HepG2 (cell line): ENCODE measurements around the gene ZNF429. TPM values are rescaled to one million over a fixed set of nuclear protein-coding genes. Genes with fewer than 3 reads are reported as not detected.

Source experiments
- ATAC-seq: fragments of 200-7000 bp; cut with Tn5 transposase; 3 replicates; pipeline ENCODE4 v1.9.1; 2020; ENCODE audit warnings: mild to moderate bottlenecking, moderate library complexity
- BruUV-seq: library from RNA; stranded (reverse); fragments of 400-500 nt; replicated peaks from 2 replicates; lab custom pipeline; 2021; lab: Mats Ljungman, UMichigan
- CTCF ChIA-PET: fragments of 300-600 bp; formaldehyde crosslinking; extraction: SDS; loops from one replicate; lab custom pipeline; 2021; ENCODE audit warnings: low total read pairs, inconsistent platforms, low intra/inter-chr PET ratio; lab: Yijun Ruan, JAX
- POLR2A ChIA-PET: fragments of 350-600 bp; sonication (Branson Sonifier 250); formaldehyde crosslinking; loops from one replicate; lab custom pipeline; 2020; ENCODE audit warnings: antibody characterized with exemption, inconsistent platforms; lab: Yijun Ruan, JAX
- DNase-seq: peaks from one replicate; pipeline ENCODE4 v3.0.0-alpha.2; 2015; ENCODE audit warnings: low spot score
- FAIRE-seq: peaks from 3 replicates; lab custom pipeline; 2011; peaks lifted over from hg19 to GRCh38; lab: Jason Lieb, UNC
- H2AFZ ChIP-seq: one replicate; pipeline ENCODE4 v1.6.1; 2011; ENCODE audit warnings: low read length, inconsistent platforms
- H3K27ac ChIP-seq: fragments of 300-600 bp; 3 replicates; pipeline ENCODE4 v1.8.0; 2011; ENCODE audit warnings: mixed run types, mild to moderate bottlenecking, mixed read lengths, low read length, inconsistent platforms; ENCODE audit not compliant: insufficient read depth; ENCODE audit errors: extremely low read length
- H3K27me3 ChIP-seq, 2 experiments: fragments of 200-600 bp in 1 of 2; 2 replicates in 1 of 2; 3 replicates in 1 of 2; pipeline versions ENCODE4 v1.6.0 to v1.8.0; 2011; ENCODE audit warnings: low read length in 2 of 2, mild to moderate bottlenecking in 2 of 2, moderate library complexity in 2 of 2, inconsistent platforms in 1 of 2; ENCODE audit not compliant: insufficient read depth in 2 of 2, control insufficient read depth in 1 of 2
- H3K36me3 ChIP-seq, 2 experiments: fragments of 200-600 bp in 1 of 2; replicated peaks in 1 of 2; 2 replicates in 1 of 2; 3 replicates in 1 of 2; pipeline versions ENCODE4 v1.5.1 to v1.8.0; 2011; ENCODE audit warnings: low read length in 2 of 2, inconsistent platforms in 1 of 2; ENCODE audit not compliant: insufficient read depth in 2 of 2, control insufficient read depth in 1 of 2
- H3K4me1 ChIP-seq: 2 replicates; pipeline ENCODE4 v1.5.1; 2012; ENCODE audit warnings: low read length, inconsistent platforms; ENCODE audit not compliant: insufficient read depth
- H3K4me2 ChIP-seq: 2 replicates; pipeline ENCODE4 v1.6.0; 2011; ENCODE audit warnings: low read depth, low read length, inconsistent platforms
- H3K4me3 ChIP-seq, 3 experiments: fragments of 200-600 bp in 1 of 3; sonication (generic), shearing (Covaris generic) in 1 of 3; replicated peaks in 1 of 3; 2 replicates each; pipeline ENCODE4 v1.5.1; 2011 to 2016; ENCODE audit warnings: low read length in 3 of 3, inconsistent platforms in 2 of 3, low read depth in 2 of 3, mild to moderate bottlenecking in 2 of 3, control low read depth in 1 of 3, mixed read lengths in 1 of 3; ENCODE audit not compliant: insufficient read depth in 1 of 3
- H3K79me2 ChIP-seq: one replicate; pipeline ENCODE4 v1.6.1; 2011; ENCODE audit warnings: low read length, inconsistent platforms; ENCODE audit not compliant: insufficient read depth
- H3K9ac ChIP-seq: 2 replicates; pipeline ENCODE4 v1.6.0; 2011; ENCODE audit warnings: mild to moderate bottlenecking, low read depth, low read length, inconsistent platforms; ENCODE audit not compliant: insufficient read depth
- H3K9me3 ChIP-seq: 2 replicates; pipeline ENCODE4 v1.5.1; 2012; ENCODE audit warnings: mild to moderate bottlenecking, low read length
- H4K20me1 ChIP-seq: 2 replicates; pipeline ENCODE4 v1.6.0; 2011; ENCODE audit warnings: inconsistent platforms, mild to moderate bottlenecking, low read length, moderate library complexity; ENCODE audit not compliant: insufficient read depth
- HNRNPLL ChIP-seq: fragments of 200-400 bp; formaldehyde crosslinking; IDR thresholded peaks from 2 replicates; pipeline ENCODE4 v1.6.1; 2017; ENCODE audit warnings: mild to moderate bottlenecking, low read depth, low read length; ENCODE audit not compliant: poor library complexity, severe bottlenecking
- MZF1 ChIP-seq: sonication (generic); formaldehyde crosslinking; IDR thresholded peaks from 2 replicates; pipeline ENCODE4 v1.8.1; 2023; ENCODE audit warnings: mild to moderate bottlenecking, missing genetic modification reagents, borderline replicate concordance
- RBAK ChIP-seq: sonication (generic); formaldehyde crosslinking; IDR thresholded peaks from 2 replicates; pipeline ENCODE4 v1.5.1; 2020; ENCODE audit warnings: mild to moderate bottlenecking, missing genetic modification reagents
- ZBTB3 ChIP-seq: sonication (generic); formaldehyde crosslinking; IDR thresholded peaks from 2 replicates; pipeline ENCODE4 v1.4.0; 2020; ENCODE audit warnings: low read depth, mild to moderate bottlenecking, moderate library complexity, missing genetic modification reagents, borderline replicate concordance
- ZNF260 ChIP-seq: sonication (generic); formaldehyde crosslinking; IDR thresholded peaks from 2 replicates; pipeline ENCODE4 v1.4.0; 2020; ENCODE audit warnings: missing genetic modification reagents, low read depth, mild to moderate bottlenecking, borderline replicate concordance
- ZNF737 ChIP-seq: sonication (generic); formaldehyde crosslinking; IDR thresholded peaks from 2 replicates; pipeline ENCODE4 v1.5.0; 2020; ENCODE audit warnings: missing genetic modification reagents, mild to moderate bottlenecking, borderline replicate concordance
- WGBS: methylation state at CpG from one replicate; pipeline ENCODE4 v1.1.6; 2017; ENCODE audit warnings: low lambda C conversion rate; 5-methylcytosine and 5-hydroxymethylcytosine counted together
- in situ Hi-C: cut with HindIII; loops from 2 replicates; pipeline ENCODE4 v1.10.0; 2017; ENCODE audit warnings: low pct_unique_long_range_greater_than_20kb; ENCODE audit not compliant: extremely low pct_ligation_motif_present
- intact Hi-C: fragments of 100-400 bp; cut with micrococcal nuclease; formaldehyde crosslinking; loops from one replicate; pipeline ENCODE4 v1.10.0; 2022; ENCODE audit not compliant: unreplicated experiment
- polyA plus RNA-seq, 8 experiments: library from polyadenylated mRNA; depleted of rRNA in 3 of 8; stranded (reverse) in 7 of 8; unstranded in 1 of 8; fragments of >200 nt; fragmentation: Illumina TruSeq in 4 of 8; extraction: Trizol in 4 of 8; gene quantifications; 2 replicates each; pipeline versions ENCODE4 v1.2.1 to v1.2.3, GENCODE V29; 2011 to 2016; ENCODE audit warnings: low read depth in 4 of 8, missing spikeins in 1 of 8, mixed read lengths in 1 of 8; ENCODE audit not compliant: insufficient read depth in 1 of 8
- total RNA-seq, 5 experiments: library from RNA; depleted of rRNA; stranded (reverse); fragments of >200 nt; fragmentation: Illumina TruSeq; extraction: Trizol; gene quantifications; 2 replicates each; pipeline ENCODE4 v1.2.3, GENCODE V29; 2016; ENCODE audit warnings: low read depth in 1 of 5

The ZNF429 gene
- total and polyA plus RNA-seq, 2 of the 13 experiments (the other 11 are each of a cell fraction or from before 2014, with no cell fraction given): 3.3 to 3.4 TPM

- Histone ChIP-seq H3K9ac (no peak overlapping the region), H3K9me3 (peaks cover 67% of the 10 kb centered on the region), H2AFZ (no peak overlapping the region), H3K79me2 (no peaks in the 10 kb centered on the region), H3K27ac (no peak overlapping the region), H3K36me3 (no peaks in the 10 kb centered on the region), H3K4me2 (no peak overlapping the region), H3K4me1 (no peaks in the 10 kb centered on the region), H3K4me3 (no peak overlapping the region), H4K20me1 (no peaks in the 10 kb centered on the region), H3K27me3 (no peaks in the 10 kb centered on the region)
- 18% methylated on average over 5 of the region's 5 CpGs for WGBS
- TF ChIP-seq MZF1 (CRISPR knock-in tag) (no peak), ZNF737 (no peak), ZNF260 (no peak)
- ATAC-seq (no peak), DNase-seq (no peak), FAIRE-seq (no peak)
- intact Hi-C loops (no loop called here), in situ Hi-C loops (no loop called here)
- POLR2A ChIA-PET: no interaction called here
- BruUV-seq: no TSS peak
- CTCF ChIA-PET: no interaction called here
These were observed 20.8 kb upstream of the ZNF429 start for GRCh38 chr19:21484631-21485030.

- Histone ChIP-seq H3K27ac (no peak overlapping the region), H3K79me2 (no peaks in the 10 kb centered on the region), H3K4me1 (no peaks in the 10 kb centered on the region), H3K4me3 (no peak overlapping the region), H3K9me3 (peaks cover 80% of the 10 kb centered on the region), H3K36me3 (no peaks in the 10 kb centered on the region), H2AFZ (no peak overlapping the region), H3K4me2 (no peak overlapping the region), H3K27me3 (no peaks in the 10 kb centered on the region), H3K9ac (no peak overlapping the region), H4K20me1 (no peaks in the 10 kb centered on the region)
- FAIRE-seq: no peak
- intact Hi-C loops (no loop called here), in situ Hi-C loops (no loop called here)
- no peak for ATAC-seq
- ChIA-PET CTCF (no interaction called here), POLR2A (no interaction called here)
- DNase-seq: no peak
- BruUV-seq: no TSS peak
- no peak for TF ChIP-seq RBAK
- no peak for TF ChIP-seq ZBTB3 (CRISPR knock-in tag)
- TF ChIP-seq HNRNPLL: no peak
These were observed 19.5 kb upstream of the ZNF429 start for GRCh38 chr19:21485926-21486325.
